Gastrocnemius medialis (tissue), 4 donors: ENCODE data around the gene WDR17. TPM values are rescaled to one million over a fixed set of nuclear protein-coding genes. Genes with fewer than 3 reads are reported as not detected.
A peak's percentile ranks its signal among the peaks of the same experiment; 100 is the strongest.

Source experiments
- ATAC-seq, 2 donors: fragments of 150-250 bp; one replicate each; pipeline ENCODE4 v1.9.1; 2016
- DNase-seq, 2 donors: peaks; one replicate each; pipeline ENCODE4 v3.0.0-alpha.2; 2019
- H3K27ac ChIP-seq, 4 donors: fragments of 200-600 bp; sonication (generic); 1 replicate in 1 of 4; 2 replicates in 3 of 4; pipeline ENCODE4 v1.5.1; 2016 to 2018; ENCODE audit warnings: mild to moderate bottlenecking in 2 of 4, moderate library complexity in 1 of 4
- H3K27me3 ChIP-seq, 3 donors: fragments of 200-600 bp; sonication (generic) in 2 of 3; 1 replicate in 1 of 3; 2 replicates in 2 of 3; pipeline versions ENCODE4 v1.5.1 to v1.6.0; 2016 to 2019; ENCODE audit warnings: mild to moderate bottlenecking in 1 of 3, moderate library complexity in 1 of 3
- H3K36me3 ChIP-seq, 2 donors: fragments of 200-600 bp; sonication (generic) in 1 of 2; one replicate each; pipeline ENCODE4 v1.5.1; 2017 to 2018
- H3K4me1 ChIP-seq, 2 donors: fragments of 200-600 bp; sonication (generic) in 1 of 2; one replicate each; pipeline ENCODE4 v1.5.1; 2016 to 2017; ENCODE audit warnings: mild to moderate bottlenecking in 2 of 2
- H3K4me3 ChIP-seq, 4 donors: fragments of 200-600 bp; sonication (generic) in 3 of 4; 1 replicate in 1 of 4; 2 replicates in 3 of 4; pipeline ENCODE4 v1.5.1; 2016 to 2019; ENCODE audit warnings: mild to moderate bottlenecking in 2 of 4
- H3K9me3 ChIP-seq, 3 donors: fragments of 200-600 bp; sonication (generic) in 2 of 3; 1 replicate in 1 of 3; 2 replicates in 2 of 3; pipeline ENCODE4 v1.5.1; 2016 to 2019
- CTCF ChIP-seq, 5 experiments: fragments of 450-650 bp in 3 of 5; fragments of 200-600 bp in 2 of 5; sonication (generic) in 2 of 5; IDR thresholded peaks in 4 of 5; conservative IDR thresholded peaks in 1 of 5; 1 replicate in 4 of 5; 2 replicates in 1 of 5; pipeline ENCODE4 v1.5.1; 2016 to 2019; ENCODE audit warnings: antibody characterized with exemption in 5 of 5, mild to moderate bottlenecking in 3 of 5, moderate library complexity in 3 of 5
- POLR2A ChIP-seq, 2 donors: fragments of 450-650 bp; IDR thresholded peaks; one replicate each; pipeline ENCODE4 v1.6.1; 2017; ENCODE audit warnings: antibody characterized with exemption in 2 of 2, mild to moderate bottlenecking in 2 of 2, moderate library complexity in 2 of 2
- in situ Hi-C, 4 donors: fragments of 200-750 bp; cut with MboI; loops; one replicate each; pipeline versions ENCODE4 v1.15.0 to v1.8.0; 2017; ENCODE audit warnings: low sequenced_read_pairs in 4 of 4
- intact Hi-C: fragments of 100-400 bp; cut with DNase I; formaldehyde crosslinking; loops from one replicate; pipeline ENCODE4 v1.15.1; 2023; ENCODE audit warnings: low total_unique reads
- total RNA-seq, 4 donors: library from RNA; depleted of rRNA; stranded (reverse); fragments of >200 nt; gene quantifications; one replicate each; pipeline versions ENCODE4 v1.1.0 to v1.2.3, GENCODE V29; 2016

Gene WDR17
- total RNA-seq, 4 donors from 2014 or later: 0.10 to 0.36 (median 0.14) TPM

- in situ Hi-C loops: loop anchor here in 2 of 4 donors (5.0 kb wide), 3 partner anchors 127 to 187 kb away; no protein-coding TSS in a partner anchor
- Histone ChIP-seq H3K27ac (peak overlapping the region in 3 of 4 donors; percentile 14 to 55 (median 42)), H3K4me1 (peaks cover 0 to 2% of the 10 kb centered on the region in 2 donors), H3K36me3 (no peaks in the 10 kb centered on the region), H3K27me3 (no peaks in the 10 kb centered on the region), H3K9me3 (no peaks in the 10 kb centered on the region), H3K4me3 (no peak overlapping the region)
- no peak for TF ChIP-seq CTCF (IDR thresholded peaks at IDR 0.05 in 4 of 5, conservative IDR thresholded peaks at IDR 0.05 in 1 of 5)
- TF ChIP-seq POLR2A (IDR thresholded peaks at IDR 0.05): no peak
- peak in 1 of 2 donors; percentile 28 for ATAC-seq
- intact Hi-C loops: loop anchor here (1.0 to 10.0 kb wide), 5 partner anchors 77 to 486 kb away; no protein-coding TSS in a partner anchor
- DNase-seq: no peak
Observed at GRCh38 chr4:176150704-176151103, 85.1 kb downstream of the WDR17 start.

GRCh38 chr4:176153124-176153523 is 87.5 kb downstream of the WDR17 start:
- Histone ChIP-seq H3K27me3 (no peaks in the 10 kb centered on the region), H3K9me3 (no peaks in the 10 kb centered on the region), H3K36me3 (no peaks in the 10 kb centered on the region), H3K27ac (no peak overlapping the region), H3K4me3 (no peak overlapping the region), H3K4me1 (peaks cover 4 to 8% of the 10 kb centered on the region in 2 donors)
- in situ Hi-C loops: loop anchor here in 2 of 4 donors (5.0 kb wide), 3 partner anchors 124 to 184 kb away; no protein-coding TSS in a partner anchor
- DNase-seq (no peak), ATAC-seq (no peak)
- intact Hi-C loops: loop anchor here (5.0 to 10.0 kb wide), 3 partner anchors 74 to 488 kb away; no protein-coding TSS in a partner anchor
- TF ChIP-seq CTCF (IDR thresholded peaks at IDR 0.05 in 4 of 5, conservative IDR thresholded peaks at IDR 0.05 in 1 of 5): no peak
- no peak for TF ChIP-seq POLR2A (IDR thresholded peaks at IDR 0.05)

- in situ Hi-C loops (no loop called here), intact Hi-C loops (loop anchor here (10.0 kb wide), 1 partner anchor 492 kb away; no protein-coding TSS in a partner anchor)
- ATAC-seq (peak; percentile 97 to 100), DNase-seq (peak; percentile 47 to 77)
- Histone ChIP-seq H3K4me3 (no peak overlapping the region), H3K4me1 (peaks cover 4 to 6% of the 10 kb centered on the region in 2 donors), H3K27ac (peak overlapping the region; percentile 19 to 54 (median 52)), H3K9me3 (no peaks in the 10 kb centered on the region), H3K36me3 (no peaks in the 10 kb centered on the region), H3K27me3 (no peaks in the 10 kb centered on the region)
- TF ChIP-seq CTCF (IDR thresholded peaks at IDR 0.05 in 4 of 5, conservative IDR thresholded peaks at IDR 0.05 in 1 of 5) (no peak), POLR2A (IDR thresholded peaks at IDR 0.05) (no peak)
Observed at GRCh38 chr4:176156656-176157055, 91.0 kb downstream of the WDR17 start.

GRCh38 chr4:176163041-176163440 is 97.4 kb downstream of the WDR17 start:
- Histone ChIP-seq H3K27ac (no peak overlapping the region), H3K36me3 (no peaks in the 10 kb centered on the region), H3K4me3 (no peak overlapping the region), H3K4me1 (no peaks in the 10 kb centered on the region), H3K9me3 (no peaks in the 10 kb centered on the region), H3K27me3 (no peaks in the 10 kb centered on the region)
- intact Hi-C loops (no loop called here), in situ Hi-C loops (no loop called here)
- ATAC-seq: no peak
- TF ChIP-seq CTCF (IDR thresholded peaks at IDR 0.05 in 4 of 5, conservative IDR thresholded peaks at IDR 0.05 in 1 of 5) (no peak), POLR2A (IDR thresholded peaks at IDR 0.05) (no peak)
- DNase-seq: no peak
